ENCODE measurements around the gene IRF2BP1. TPM values are rescaled to one million over a fixed set of nuclear protein-coding genes. Genes with fewer than 3 reads are reported as not detected.
A peak's percentile ranks its signal among the peaks of the same experiment; 100 is the strongest.

Gene IRF2BP1
- 31.0 and 31.4 TPM in 2 replicates for total RNA-seq (2014; rRNA removed; shearing (Covaris generic))

GRCh38 chr19:45885556-45886426 is at the start of gene IRF2BP1:
TSS of gene IRF2BP1 (minus strand) at chr19:45886141. CDS start at chr19:45885774, 367 bp downstream.
- H3K27me3 ChIP-seq, result no peaks in the 10 kb centered on the region
- H3K36me3 ChIP-seq, result peaks cover 4% of the 10 kb centered on the region; the same call in 1 of the 2 replicates
- peaks cover 27% of the 10 kb centered on the region for H3K4me1 ChIP-seq
- H3K27ac ChIP-seq, result peak within 1 kb of the TSS; percentile 69
- peak; percentile 92 to 94 for DNase-seq
- H3K4me3 ChIP-seq, result peak within 1 kb of the TSS; percentile 80
- no peaks in the 10 kb centered on the region for H3K9me3 ChIP-seq (replicated peaks)

GRCh38 chr19:45935267-45935666 is 49.3 kb upstream of the IRF2BP1 start:
- no peaks in the 10 kb centered on the region for H3K4me1 ChIP-seq
- no peak overlapping the region for H3K27ac ChIP-seq
- H3K9me3 ChIP-seq (replicated peaks), result no peaks in the 10 kb centered on the region
- DNase-seq, result no peak
- no peak overlapping the region for H3K4me3 ChIP-seq
- no peaks in the 10 kb centered on the region for H3K36me3 ChIP-seq
- peaks cover 3% of the 10 kb centered on the region; the same call in 1 of the 2 replicates for H3K27me3 ChIP-seq

DNA sequence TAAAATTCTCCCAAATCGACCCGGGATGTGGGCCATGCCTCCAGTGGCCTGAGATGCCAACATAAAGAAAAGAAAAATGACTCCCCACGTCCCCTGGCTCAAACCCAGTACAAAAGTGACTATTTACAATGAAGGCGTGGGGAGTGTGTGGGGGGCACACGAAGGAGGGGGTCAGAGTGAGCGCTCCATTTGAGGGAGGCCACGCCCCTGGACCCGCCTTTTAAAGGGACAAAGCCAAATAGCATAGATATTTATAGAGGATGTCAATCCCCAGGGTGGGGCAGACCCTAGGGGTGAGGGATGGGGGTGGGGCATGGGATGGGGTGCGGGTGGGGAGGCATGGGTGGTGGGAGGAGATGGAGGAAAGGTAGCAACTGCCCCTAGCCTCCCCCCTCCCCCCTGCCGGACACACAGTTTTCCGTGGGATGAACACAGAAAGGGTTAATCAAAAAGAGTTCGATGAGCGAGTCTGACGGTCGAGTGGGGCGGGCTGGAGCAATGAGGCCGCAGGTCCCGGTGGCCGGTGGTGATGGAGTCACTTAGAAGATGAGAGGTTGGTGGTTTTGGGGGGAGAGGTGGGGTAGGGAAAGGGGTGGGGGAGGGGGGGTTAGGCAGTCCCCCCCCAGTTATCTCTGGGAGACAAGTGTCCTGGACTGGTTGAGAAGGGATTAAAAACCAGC is 48.8 kb upstream of the IRF2BP1 start:
- DNase-seq, result no peak
- H3K36me3 ChIP-seq, result no peaks in the 10 kb centered on the region
- H3K4me3 ChIP-seq, result no peak overlapping the region
- H3K27me3 ChIP-seq, result peaks cover 3% of the 10 kb centered on the region; the same call in 1 of the 2 replicates
- no peaks in the 10 kb centered on the region for H3K9me3 ChIP-seq (replicated peaks)
- no peak overlapping the region for H3K27ac ChIP-seq
- H3K4me1 ChIP-seq, result no peaks in the 10 kb centered on the region

GRCh38 chr19:45933759-45934158 is 47.8 kb upstream of the IRF2BP1 start:
- no peak overlapping the region for H3K27ac ChIP-seq
- no peaks in the 10 kb centered on the region for H3K4me1 ChIP-seq
- peaks cover 3% of the 10 kb centered on the region; the same call in 1 of the 2 replicates for H3K27me3 ChIP-seq

DNA sequence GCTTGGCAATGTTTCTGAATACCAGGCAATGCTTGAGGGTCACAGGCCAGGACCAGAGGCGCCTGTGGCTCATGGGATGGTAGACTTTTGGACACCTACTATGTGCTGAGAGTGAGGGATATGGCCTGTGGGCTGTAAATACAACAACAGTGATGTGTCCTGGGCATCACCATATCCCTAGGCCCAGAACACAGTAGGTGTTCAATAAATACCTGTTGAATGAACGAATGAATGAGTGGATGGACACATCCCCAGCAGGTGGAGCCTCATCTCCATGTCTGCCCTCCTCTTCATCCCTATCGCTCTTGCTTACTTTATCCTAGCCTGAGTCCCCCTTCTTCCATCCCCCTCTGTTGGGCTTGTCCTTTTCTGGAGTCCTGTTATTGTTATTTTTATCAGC is 45.1 kb upstream of the IRF2BP1 start:
- no peaks in the 10 kb centered on the region for H3K4me1 ChIP-seq
- no peaks in the 10 kb centered on the region for H3K36me3 ChIP-seq
- H3K27ac ChIP-seq, result no peak overlapping the region
- no peak overlapping the region for H3K4me3 ChIP-seq
- H3K9me3 ChIP-seq (replicated peaks), result no peaks in the 10 kb centered on the region
- peaks cover 3% of the 10 kb centered on the region; the same call in 1 of the 2 replicates for H3K27me3 ChIP-seq
- DNase-seq, result no peak

More at GRCh38 chr19:45933759-45934158, 47.8 kb upstream of the IRF2BP1 start:
- DNase-seq, result no peak
- H3K36me3 ChIP-seq, result no peaks in the 10 kb centered on the region
- H3K4me3 ChIP-seq, result no peak overlapping the region
- H3K9me3 ChIP-seq (replicated peaks), result no peaks in the 10 kb centered on the region

DNA sequence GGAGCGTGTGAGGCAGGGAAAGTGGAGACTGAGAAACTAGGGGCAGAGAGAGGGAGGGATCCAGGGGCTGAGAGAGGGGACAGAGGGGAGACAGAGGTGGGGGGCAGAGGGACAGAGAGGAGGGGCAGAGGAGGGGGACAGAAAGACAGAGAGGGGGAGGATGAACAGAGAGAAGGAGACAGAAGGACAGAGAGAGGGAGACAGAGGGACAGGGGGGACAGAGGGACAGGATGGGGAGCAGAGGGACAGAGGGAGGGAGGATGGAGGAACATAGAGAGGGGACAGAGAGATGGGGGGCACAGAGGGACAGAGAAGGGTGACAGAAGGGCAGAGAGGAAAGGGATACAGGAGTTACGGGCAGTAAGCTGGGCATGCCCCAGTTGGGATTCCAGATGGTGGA is 43.3 kb upstream of the IRF2BP1 start:
- Histone ChIP-seq H3K9me3 (replicated peaks) (no peaks in the 10 kb centered on the region), H3K4me1 (no peaks in the 10 kb centered on the region), H3K27ac (no peak overlapping the region), H3K4me3 (no peak overlapping the region), H3K36me3 (no peaks in the 10 kb centered on the region), H3K27me3 (peaks cover 3% of the 10 kb centered on the region; the same call in 1 of the 2 replicates)
- DNase-seq, result no peak

- H3K4me1 ChIP-seq, result no peaks in the 10 kb centered on the region
- no peaks in the 10 kb centered on the region for H3K9me3 ChIP-seq (replicated peaks)
- no peaks in the 10 kb centered on the region; the same call in 1 of the 2 replicates for H3K27me3 ChIP-seq
- H3K4me3 ChIP-seq, result peak overlapping the region; percentile 52
- H3K36me3 ChIP-seq, result no peaks in the 10 kb centered on the region
- DNase-seq, result peak; percentile 92 to 93
- peak overlapping the region; percentile 19 for H3K27ac ChIP-seq
Observed at GRCh38 chr19:45927565-45928261, 41.8 kb upstream of the IRF2BP1 start.

DNA sequence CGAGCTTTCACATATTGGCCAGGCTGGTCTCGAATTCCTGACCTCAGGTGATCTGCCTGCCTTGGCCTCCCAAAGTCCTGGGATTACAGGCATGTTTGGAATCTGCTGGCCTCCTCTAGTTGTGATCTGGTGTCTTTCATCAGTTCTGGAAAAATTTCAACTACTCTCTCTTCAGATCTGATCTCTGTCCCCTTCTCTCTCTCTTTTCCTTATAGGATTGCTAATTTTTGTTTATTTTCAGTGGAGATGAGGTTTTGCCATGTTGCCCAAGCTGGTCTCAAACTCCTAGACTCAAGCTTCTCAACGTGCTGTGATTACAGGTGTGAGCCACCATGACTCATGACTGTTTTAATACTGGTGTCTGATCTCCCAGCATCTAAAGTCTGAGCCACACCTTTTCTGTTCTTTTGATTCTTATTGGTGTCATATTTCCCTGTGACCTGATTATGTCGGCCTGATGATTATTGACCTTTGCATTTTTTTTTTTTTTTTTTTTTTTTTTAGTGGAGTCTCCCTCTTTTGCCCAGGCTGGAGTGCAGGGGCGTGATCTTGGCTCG is 39.0 kb upstream of the IRF2BP1 start:
- Histone ChIP-seq H3K4me1 (peaks cover 4% of the 10 kb centered on the region; the same call in 1 of the 2 replicates), H3K4me3 (no peak overlapping the region), H3K27ac (no peak overlapping the region), H3K9me3 (replicated peaks) (no peaks in the 10 kb centered on the region), H3K36me3 (no peaks in the 10 kb centered on the region), H3K27me3 (no peaks in the 10 kb centered on the region)
- DNase-seq, result no peak

DNA sequence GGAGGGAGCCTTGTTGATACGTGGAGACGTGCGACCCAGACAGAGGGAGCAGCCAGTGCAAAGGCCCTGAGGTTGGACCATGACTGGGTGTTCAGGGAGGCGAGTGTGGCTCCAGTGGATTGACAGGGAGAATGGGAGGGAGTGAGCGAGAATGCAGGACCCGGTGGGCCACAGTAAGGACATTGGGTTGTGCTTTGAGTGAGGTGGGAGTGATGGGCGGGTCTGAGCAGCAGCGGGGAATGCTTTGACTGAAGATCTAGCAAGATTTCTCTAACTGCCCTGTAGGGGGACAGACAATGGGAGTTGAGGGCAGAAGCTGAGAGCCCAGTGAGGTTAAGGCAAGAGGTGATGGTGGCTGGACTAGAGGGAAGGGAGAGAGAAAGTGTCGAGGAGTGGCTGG is 36.3 kb upstream of the IRF2BP1 start:
- Histone ChIP-seq H3K4me3 (no peak overlapping the region), H3K9me3 (replicated peaks) (no peaks in the 10 kb centered on the region), H3K4me1 (peaks cover 7% of the 10 kb centered on the region), H3K36me3 (no peaks in the 10 kb centered on the region), H3K27me3 (no peaks in the 10 kb centered on the region), H3K27ac (no peak overlapping the region)
- peak in 1 of 2 experiments; percentile 33 for DNase-seq

DNA sequence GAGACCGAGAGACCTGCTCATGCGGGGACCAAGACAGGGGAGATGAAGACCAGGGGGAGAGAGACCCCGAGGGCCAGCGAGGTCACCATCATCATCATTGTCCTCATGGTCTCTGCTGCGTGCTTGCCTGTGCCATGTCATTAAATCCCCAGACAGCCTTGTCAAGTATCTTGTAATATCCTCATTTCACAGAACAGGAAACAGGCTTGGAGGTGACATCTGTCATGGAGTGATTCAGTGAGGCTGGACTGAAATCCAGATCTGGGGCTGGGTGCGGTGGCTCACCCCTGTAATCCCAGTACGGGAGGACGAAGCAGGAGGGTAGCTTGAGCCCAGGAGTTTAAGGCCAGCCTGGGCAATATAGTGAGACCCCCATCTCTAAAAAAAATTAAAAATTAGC is 34.5 kb upstream of the IRF2BP1 start:
- no peak for DNase-seq
- H3K4me3 ChIP-seq, result peak overlapping the region; percentile 24
- H3K9me3 ChIP-seq (replicated peaks), result no peaks in the 10 kb centered on the region
- H3K36me3 ChIP-seq, result no peaks in the 10 kb centered on the region
- H3K27me3 ChIP-seq, result no peaks in the 10 kb centered on the region
- H3K27ac ChIP-seq, result peak overlapping the region; percentile 12; the same call in 1 of the 2 replicates
- peaks cover 7% of the 10 kb centered on the region for H3K4me1 ChIP-seq

- DNase-seq, result peak; percentile 60 to 79
- no peak overlapping the region for H3K27ac ChIP-seq
- H3K27me3 ChIP-seq, result no peaks in the 10 kb centered on the region
- no peaks in the 10 kb centered on the region for H3K9me3 ChIP-seq (replicated peaks)
- H3K4me3 ChIP-seq, result peak overlapping the region; percentile 24
- peaks cover 7% of the 10 kb centered on the region for H3K4me1 ChIP-seq
- no peaks in the 10 kb centered on the region for H3K36me3 ChIP-seq
Observed at GRCh38 chr19:45919678-45920077, 33.7 kb upstream of the IRF2BP1 start.

- DNase-seq, result no peak
- Histone ChIP-seq H3K36me3 (no peaks in the 10 kb centered on the region), H3K27ac (no peak overlapping the region), H3K27me3 (no peaks in the 10 kb centered on the region), H3K4me1 (peaks cover 7% of the 10 kb centered on the region), H3K9me3 (replicated peaks) (no peaks in the 10 kb centered on the region), H3K4me3 (no peak overlapping the region)
Observed at GRCh38 chr19:45918721-45919120, 32.8 kb upstream of the IRF2BP1 start.

- H3K9me3 ChIP-seq (replicated peaks), result no peaks in the 10 kb centered on the region
- no peaks in the 10 kb centered on the region for H3K27me3 ChIP-seq
- peaks cover 7% of the 10 kb centered on the region for H3K4me1 ChIP-seq
- no peak overlapping the region for H3K27ac ChIP-seq
- DNase-seq, result no peak
- H3K4me3 ChIP-seq, result no peak overlapping the region
- no peaks in the 10 kb centered on the region for H3K36me3 ChIP-seq
Observed at GRCh38 chr19:45917421-45918091, 31.6 kb upstream of the IRF2BP1 start.
